Activated effector memory CD4-positive, alpha-beta T cell treated with Interleukin-2 at 50 U/mL for 16 hours (primary cell): ENCODE measurements around the gene MEF2C.

Experiments used
- DNase-seq: peaks from one replicate; pipeline ENCODE4 v3.0.0-alpha.2; 2020

The MEF2C gene

DNA sequence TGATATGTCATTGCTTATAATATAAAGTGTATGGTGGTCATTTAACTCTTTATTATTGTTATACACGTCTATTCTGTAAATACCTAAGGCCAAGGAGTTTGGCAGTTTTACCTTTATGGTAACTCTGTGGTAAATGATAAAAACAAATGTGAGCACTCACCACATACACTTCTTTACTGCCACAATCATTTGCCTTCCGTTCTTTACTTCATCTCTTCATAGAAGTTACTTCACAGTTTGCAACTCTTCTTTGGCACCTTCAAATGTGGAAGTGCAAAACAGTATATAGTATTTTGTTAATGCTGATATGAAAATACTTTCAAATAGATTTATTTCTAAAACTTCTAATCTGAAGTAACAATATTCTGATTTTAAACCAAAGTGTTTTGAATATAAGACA lies 4.4 kb upstream of the MEF2C start:
- DNase-seq = no peak

DNA sequence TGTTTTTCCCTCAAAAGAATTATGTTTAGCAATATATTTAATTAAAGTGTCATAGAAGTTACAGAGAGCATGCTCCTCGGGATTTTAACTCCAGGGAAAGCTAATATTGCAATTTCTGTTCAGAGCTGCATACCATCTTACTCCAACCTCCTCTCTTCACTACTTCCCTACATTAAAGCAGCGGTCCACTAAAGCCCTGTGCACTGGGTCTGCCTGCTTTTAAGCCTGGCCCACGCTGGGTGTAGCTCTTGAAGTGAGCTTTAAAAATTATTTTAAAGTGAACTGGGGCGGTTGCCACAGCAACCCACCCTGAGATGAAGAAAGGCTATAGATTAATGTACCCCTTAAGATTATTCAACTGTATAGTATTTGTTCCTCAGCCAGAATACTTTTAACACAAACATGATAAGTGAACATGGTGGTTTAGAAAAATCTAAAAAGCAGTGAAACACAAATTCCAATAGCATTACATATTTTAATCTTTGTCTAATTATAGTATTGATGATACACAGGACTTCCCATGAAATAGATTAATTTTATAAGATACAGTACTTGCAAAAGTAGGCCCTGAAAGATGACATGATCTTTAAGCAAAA lies 3.9 kb upstream of the MEF2C start:
- DNase-seq = no peak

DNA sequence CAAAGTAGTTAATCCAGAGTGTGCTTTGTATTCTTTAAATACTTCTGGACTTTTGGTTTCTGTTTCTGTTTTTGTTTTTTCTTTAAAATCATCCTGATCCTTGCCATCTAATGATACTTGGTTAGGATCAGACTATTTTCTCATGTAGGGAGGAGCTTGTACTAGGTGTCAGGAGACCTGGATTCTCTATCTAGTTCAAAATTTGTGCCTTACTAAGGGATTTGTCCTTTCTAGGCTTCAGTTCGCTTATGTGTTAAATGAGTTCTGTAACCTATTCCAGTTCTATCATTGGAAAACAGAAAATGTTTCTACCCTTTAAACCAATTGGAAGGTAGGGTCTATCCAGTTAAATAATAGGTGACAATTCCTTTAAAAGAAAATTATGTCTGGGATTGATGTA lies 3.3 kb upstream of the MEF2C start:
- no peak for DNase-seq

DNA sequence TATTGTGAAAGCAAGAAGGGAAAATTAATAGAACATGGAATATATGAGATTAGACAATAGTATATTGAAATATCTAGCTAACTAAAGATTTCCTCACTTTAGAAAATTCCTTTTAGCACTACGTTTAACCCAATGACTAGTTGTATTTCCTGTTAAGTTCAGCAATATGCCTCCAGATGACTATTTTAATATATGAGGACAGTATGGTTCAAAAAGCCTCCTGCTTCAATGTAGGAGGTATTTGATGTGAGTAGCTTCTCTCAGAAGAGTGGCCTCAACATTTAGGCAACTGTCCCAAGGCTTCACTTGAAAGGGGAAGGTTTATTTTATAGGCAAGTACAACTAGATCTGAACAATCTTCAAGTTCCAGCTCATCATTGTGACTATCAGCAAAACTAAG lies 2.0 kb upstream of the MEF2C start:
- DNase-seq = no peak

DNA sequence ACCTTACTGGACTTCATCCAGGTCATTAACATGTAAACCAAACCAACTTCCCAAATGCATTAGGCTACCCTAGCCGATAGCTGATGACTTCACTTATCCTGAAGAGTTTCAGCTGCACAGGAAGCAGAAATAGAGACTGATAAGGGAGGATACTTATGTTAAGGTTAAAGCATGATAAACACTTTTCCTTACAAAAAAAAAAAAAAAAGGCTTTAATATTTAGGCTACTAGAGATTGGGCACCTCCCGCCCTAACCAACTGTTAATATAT lies 1.6 kb upstream of the MEF2C start:
- no peak for DNase-seq

DNA sequence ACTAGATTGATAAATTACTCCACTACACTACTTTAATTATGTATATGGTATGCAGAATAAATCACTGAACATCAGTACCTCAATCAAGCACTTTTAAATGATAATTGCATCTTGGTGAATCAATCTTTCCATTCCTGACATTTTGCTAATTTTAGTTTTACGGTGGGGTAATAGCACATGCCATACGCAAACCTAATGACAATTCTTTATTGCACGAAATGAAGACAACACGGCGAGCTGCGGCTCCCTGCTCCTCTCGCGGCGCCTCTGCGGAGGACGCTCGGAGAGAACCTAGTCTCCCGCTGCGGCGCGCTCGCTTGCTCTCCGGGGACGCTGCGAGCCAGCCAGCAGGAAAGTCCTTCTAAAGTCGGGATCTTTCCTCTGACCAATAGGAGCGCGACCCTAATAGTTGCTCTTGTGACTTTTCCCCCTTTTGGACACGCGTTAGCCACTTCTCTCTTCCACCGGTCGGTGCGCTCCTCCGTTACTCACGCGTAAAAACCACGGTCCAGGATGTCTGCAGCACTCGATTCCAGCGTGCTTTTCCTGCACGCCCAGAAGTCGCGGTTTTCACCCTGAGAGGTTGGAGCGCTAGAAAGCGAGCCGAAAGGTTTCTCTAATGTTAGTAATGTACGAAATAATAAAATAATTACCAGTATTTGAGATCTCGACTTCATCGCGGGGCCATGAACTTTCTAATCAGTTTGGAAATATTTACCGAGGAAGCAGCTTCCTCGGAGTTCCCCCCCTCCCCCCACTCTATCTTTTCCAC lies 1.0 kb upstream of the MEF2C start:
- DNase-seq = no peak

DNA sequence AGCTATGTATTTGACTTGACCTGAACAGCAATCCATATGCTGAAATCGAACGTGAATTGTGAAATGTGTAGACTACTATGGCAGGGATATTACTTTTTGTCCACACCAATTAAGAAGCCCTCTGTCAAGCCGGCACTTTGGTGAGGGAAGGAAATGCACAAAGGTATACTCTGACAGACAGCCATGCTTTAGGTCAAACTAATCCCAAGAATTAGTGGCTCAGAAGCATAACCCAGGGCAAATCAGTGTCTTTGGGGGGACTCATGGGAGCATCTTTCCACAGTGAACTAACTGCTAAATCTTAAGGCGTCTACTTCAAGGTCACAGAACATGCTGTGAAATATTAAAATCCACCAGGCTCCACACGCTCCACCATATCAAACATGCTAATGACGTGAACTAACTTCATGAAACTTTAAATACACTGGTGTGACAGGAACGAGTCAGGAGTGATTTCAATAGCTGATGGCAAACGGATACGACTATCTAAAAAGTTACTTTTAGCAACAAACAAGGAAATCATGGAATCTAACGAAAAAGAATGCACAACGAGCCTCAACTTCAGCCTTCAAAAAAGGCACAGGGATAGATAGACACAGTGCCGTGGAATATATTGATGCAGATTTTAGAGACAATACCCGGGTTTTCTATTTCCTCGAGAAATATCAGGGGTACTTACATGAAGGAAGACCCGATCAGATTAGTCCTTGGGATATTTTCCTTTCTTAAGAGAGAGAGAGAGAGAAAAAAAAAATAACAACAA lies 527 bp downstream of the MEF2C start:
- DNase-seq = no peak

DNA sequence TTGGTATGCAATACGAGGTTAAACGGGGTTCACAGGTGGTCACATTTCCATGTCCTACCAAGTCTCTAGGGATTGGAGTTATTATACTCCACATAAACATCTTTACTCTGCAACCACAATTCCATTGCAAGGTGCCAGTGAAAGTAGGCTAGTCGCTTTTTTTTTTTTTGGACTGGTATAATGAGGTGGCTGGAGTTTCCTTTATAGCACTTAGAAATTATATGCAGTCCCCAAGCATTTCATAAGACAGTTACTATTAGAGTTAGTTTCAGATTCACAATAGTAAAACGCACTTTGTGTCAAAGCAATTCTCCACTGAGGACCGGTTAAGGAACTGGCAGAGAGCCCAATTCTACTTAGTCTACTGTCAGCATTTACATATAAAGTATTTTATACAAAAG lies 1.4 kb downstream of the MEF2C start:
- no peak for DNase-seq

DNA sequence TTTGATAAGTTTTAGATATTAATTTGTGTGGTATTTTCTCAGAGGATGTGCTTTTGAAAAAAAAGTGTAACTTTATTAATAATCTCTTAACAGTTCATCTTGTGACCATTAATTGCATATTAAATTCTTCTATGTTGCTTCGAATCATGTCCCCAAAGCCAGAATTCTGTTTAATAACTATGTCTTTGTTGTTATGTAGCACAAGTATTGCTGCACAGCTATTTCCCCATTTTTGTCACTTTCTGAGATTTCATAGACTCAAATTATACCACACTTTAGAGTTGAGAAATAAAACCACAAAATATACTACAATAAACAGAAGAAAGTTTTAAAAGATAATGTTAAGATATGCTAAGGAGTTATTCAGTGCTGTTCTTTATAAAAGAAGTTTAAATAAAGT lies 2.8 kb downstream of the MEF2C start:
- DNase-seq = no peak

DNA sequence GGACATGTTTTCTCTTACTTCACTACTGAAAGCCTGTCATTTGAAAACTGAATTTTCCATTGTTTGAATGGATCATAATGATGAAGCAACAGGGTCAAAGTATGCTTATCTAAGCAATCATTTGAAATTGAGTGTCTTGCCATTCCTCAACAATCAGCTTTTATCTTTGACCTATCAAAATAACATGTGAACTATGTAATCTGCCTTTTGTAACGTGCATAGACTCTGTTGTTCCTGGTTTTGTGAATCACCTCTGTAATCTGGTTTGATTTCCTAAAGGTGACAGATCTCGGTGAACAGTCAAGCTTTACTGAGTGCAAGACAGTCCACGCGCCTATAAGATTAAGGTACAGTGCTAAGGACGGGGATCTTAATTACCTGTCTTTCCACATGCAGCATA lies 3.3 kb downstream of the MEF2C start:
- DNase-seq = no peak

DNA sequence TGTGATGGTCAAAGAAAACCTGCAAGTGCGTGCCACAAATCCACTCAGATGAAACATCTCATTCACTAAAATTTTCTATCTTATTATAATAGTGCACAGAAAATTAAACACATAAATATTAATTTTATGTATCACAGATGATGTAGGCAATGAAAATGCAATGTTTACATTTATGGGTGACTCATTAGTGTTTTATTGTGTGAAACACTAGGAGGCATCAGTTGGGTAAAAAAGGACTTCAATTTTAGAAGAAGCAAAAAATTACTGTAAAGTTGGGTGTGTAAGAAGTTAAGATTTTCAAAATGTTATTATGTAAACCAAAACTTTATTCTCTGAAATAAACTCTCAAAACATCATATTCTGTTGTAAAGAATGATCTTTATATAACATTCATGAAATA lies 4.0 kb downstream of the MEF2C start:
- DNase-seq = no peak

DNA sequence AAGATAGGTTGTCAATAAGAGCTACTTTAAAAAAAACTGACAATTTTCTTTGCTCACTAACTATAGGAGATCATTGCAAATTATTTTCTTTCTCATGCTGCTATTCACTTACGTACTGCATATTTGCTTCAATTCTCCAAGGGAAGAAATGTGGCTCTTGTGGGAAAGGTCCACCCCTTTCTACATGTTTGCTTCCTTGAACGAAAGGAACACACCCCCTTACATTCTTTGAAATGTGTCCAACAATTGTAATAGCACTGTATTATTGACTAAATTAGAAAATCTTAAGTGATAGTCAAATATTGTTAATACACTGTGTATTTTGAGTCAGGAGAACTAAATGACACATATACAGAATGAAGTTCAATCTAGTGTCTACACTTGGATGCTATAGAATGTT lies 5.2 kb downstream of the MEF2C start:
- no peak for DNase-seq

DNA sequence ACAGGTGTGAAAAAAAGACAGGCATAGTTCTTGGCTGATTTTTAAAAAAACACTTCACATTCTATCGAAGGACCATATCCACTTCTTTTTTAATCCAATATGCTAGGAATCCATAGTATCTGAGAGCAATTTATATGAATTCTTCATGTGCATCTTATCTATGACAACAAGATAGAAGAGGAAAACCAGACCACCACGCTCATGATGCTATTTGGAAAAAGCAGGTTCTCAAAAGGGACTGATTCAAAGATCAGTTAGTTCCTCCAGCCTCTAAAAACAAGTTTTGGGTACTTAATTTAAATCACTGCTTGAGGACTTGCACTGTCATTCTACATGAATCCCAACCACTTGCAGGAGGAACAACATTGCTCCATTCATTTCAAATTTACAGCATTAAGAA lies 6.3 kb downstream of the MEF2C start:
- no peak for DNase-seq

DNA sequence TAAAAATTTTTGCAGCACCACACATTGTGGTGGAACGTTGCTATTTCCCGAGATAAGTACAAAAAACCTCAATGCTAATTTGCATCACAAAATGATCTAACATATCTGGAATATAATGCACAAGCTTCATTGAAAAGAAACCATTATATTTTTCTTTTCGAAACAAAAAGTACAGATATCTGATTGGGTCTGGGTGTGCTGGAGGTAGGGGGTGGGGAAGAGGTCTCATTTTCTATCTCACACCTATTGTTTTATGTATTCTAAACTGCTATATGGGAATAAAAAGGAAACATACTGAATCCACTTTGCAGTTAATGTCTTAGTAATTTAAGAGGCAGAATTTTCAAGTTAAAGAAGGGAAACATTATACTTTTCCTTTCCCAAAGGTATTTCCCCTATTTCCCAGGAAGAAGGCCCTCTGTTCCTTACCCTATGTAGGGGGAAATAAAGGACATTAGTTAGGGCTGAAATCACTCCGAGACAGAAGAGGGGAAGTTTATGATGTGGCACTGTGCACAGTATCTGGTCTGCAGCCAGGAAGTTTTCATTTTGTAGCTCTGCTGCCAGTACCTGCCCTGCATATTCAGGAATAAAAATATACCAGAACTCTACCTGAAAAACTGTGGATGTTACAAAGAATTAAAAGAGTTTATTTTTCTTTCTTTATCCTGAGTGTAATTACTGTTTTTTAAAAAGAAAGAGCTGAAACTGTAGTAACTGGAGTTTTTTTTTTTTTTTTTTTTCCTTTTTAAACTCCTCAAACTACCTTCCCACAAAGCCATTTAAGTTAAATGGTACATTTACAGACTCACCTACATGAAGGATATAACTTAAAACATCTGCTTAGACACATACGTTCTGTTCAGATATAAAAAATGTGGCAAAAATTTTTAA lies 7.4 kb downstream of the MEF2C start:
- DNase-seq = no peak

DNA sequence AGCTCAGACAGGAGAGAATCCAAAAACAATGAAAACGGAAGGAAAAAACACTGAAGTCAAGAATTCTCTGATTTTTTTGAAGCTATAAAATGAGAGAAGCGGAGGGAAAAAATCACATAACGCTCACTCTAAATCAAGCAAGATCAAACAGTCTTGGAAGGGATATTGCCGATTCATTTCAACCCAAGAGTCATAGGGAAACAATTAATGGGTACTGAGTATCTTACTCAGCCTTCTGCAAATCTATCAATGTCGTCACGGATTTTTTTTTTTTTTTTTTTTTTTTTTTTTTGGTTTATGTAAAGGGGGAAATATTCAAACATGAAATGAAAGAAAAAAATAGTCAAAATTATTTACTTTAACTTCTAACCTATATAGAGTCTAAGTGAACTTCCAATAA lies 9.5 kb downstream of the MEF2C start:
- DNase-seq = no peak

DNA sequence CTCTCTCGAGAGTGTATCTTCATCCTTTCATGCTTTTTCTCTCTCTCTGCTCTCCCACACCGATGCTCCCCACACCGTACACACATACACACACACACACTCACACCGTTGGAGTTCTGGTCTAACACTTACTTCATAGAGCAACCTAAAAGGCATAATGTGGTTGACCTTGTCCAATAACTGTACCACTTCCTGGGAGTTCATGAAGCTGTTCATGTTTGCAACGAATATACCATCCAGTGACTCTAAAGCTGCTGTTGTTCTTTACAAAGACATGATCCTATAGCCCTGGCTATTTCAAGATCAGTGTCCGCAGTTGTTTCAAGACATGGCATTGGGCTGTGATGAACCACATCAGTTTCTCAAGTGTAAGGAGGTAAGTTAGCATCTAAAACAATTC lies 10.0 kb downstream of the MEF2C start:
- DNase-seq = no peak

DNA sequence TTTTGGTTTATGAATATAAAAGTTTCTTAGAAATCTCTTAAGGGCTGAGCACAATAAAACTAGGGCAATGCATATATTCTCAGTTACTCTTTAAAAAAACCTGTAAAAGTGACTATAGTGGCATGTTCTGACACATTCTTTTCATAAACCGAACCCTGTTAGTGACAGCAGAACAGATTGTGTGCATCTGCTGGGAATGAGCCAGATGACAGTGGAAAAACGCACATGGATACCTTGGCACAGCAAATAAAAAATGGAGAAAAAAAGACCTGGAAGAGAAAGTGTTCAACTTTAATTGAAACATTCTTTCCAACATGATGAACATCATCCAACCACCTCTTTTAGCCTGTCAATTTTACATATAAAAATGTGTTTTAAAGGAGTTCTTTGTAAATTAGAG lies 12.7 kb downstream of the MEF2C start:
- no peak for DNase-seq

DNA sequence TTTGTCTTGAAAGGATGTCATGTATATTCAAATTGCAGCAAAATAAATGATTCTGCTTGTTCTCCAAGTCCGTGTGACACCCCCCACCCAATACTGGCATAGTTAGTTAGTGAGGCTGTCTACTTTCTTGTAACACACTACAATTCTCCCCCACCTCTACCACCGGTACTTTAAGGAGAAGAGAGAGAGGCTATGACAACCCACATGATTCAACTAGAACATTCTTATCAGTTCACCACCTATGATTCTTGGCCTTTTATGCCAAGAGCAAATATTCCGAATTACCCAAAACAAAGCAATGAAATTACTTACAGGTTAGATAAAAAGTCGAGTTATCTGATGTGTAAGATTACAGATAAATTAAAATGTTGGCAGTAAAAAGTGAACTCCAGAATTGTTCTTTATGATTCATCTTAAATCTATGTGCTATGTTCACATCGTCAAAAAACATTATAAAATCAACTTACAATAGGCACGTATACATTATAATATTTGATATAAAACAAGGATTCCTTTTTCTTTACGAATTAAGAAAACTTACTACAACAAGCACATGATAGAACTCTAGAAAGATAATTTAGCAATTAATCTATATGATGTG lies 14.4 kb downstream of the MEF2C start:
- no peak for DNase-seq

DNA sequence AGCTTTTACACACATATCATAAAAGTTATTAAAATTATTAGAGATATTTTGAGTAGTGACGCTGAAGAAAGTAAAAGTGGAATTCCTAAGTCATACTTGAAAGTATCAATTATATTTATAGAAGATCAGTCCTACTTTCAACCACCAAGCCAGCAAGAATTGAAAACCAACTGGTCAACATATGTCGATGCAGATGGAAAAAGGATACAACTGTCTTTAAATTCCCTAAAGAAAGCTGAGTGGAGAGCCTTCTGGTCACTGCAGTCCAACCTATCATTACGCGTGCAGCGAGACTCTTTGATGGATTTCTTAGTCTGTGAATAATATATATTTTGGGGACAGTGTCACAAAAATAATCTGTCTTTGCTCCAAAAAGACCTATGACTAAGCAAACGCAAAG lies 15.3 kb downstream of the MEF2C start:
- no peak for DNase-seq

DNA sequence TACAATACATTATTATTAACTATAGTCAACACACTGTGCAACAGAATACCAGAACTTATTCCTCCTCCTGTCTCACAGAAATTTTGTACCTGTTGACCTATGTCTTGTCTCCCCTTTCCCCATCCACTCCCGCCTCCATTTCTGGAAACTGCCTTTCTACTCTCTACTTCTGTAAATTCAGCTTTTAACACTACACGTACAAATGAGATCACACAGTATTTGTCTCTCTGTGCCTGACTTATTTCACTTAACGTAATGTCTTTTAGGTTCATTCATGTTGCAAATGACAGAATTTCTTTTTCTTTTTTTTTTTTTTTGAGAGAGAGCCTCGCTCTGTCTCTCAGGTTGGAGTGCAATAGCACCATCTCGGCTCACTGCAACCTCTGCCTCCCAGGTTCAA lies 19.5 kb downstream of the MEF2C start:
- DNase-seq = no peak

DNA sequence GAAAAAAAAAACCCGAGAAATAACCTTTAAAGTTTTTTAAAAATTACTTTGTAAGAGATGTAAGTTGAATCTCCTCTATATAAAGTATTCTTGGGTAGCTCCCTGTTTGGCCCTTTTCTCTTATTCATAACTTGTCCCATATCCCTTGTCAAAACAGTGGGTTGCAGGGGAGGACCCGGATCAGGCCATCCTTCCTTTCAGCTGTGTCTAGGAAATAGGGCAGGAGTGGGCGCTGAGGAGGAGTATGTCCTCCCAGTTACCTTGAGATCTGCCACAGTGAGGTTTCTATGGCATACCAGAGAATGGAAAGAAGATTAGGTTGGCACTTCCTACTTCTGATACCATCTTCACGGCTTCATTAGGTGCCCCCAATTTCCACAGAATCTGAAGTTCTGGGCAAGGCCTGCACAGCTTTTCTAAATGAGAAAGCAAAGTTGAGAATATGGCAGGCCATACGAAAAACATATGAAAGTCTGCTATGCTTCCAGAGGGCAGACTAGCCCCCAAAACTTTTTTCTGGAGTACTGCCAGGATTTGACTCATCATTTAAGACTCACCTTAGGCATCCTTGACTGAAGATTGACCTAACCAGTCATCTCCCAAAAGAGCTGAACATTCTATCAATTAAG lies 20.3 kb downstream of the MEF2C start:
- no peak for DNase-seq

DNA sequence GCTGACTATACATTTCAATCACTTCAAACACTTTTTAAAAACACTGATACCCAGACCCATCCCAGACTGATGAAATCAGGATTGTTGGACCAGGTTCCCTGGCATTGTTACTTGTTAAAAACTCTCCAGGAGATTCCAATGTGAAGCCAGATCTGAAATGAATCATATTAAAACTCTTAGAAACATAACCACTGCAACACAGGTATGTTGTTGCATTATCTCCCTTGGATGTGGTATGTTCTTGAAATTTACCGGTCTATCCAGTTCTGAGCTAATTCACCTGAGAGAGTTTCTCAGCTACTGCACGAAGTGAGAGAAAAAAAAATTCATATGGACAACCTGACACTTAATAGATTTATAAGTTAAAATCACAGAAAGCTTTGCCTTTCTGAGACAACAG lies 21.8 kb downstream of the MEF2C start:
- DNase-seq = no peak

DNA sequence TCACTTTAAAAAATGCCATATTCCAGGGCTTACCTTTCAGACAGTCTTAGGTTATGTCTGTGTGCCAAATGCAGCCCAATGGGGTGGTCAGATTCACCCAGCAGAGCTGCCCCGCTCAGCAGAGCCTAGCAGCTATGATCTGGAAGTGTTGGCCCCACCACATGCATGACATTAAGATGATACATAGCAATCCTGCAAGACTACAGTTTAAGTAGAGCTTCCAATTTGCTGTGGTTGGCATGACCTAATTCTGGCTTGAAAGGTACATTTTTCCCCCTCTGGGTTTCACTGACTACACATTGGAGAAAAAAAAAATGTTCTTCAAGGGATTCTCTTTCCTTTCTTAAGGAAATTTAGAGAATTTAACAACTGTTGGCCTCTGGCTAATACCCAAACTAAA lies 22.5 kb downstream of the MEF2C start:
- DNase-seq = no peak
